ENCODE data around the gene ENAH. TPM values are rescaled to one million over a fixed set of nuclear protein-coding genes. Genes with fewer than 3 reads are reported as not detected.
A peak's percentile ranks its signal among the peaks of the same experiment; 100 is the strongest.
"Not testable (repeated sequence)": the region's sequence is repeated elsewhere in the genome, so short reads cannot be mapped to it uniquely, and the experiment has no call there.

Gene ENAH
- polyA plus RNA-seq, 3 donors, result 13.9 to 36.8 (median 18.8) TPM

GRCh38 chr1:225474439-225474985 lies 178.4 kb downstream of the ENAH start:
- WGBS, 3 donors, result 39 to 47% (median 41%) methylated on average over 13 of the region's 13 CpGs
- H3K27ac ChIP-seq (ENCODE audit: low read depth, low read length), result no peak overlapping the region

- H3K27ac ChIP-seq (ENCODE audit: low read depth, low read length), result not testable (repeated sequence)
- 86 to 90% (median 89%) methylated on average over 26 of the region's 26 CpGs for WGBS, 3 donors
These were observed 179.1 kb downstream of the ENAH start for GRCh38 chr1:225473676-225474438.

- WGBS, 3 donors, result 52 to 70% (median 61%) methylated on average over 8 of the region's 8 CpGs
These were observed 179.7 kb downstream of the ENAH start for GRCh38 chr1:225473266-225473665.

GRCh38 chr1:225471453-225472301 lies 181.2 kb downstream of the ENAH start:
- WGBS, 3 donors, result 72 to 82% (median 82%) methylated on average over 29 of the region's 29 CpGs

More at GRCh38 chr1:225473266-225473665, 179.7 kb downstream of the ENAH start:
- H3K27ac ChIP-seq (ENCODE audit: low read depth, low read length), result not testable (repeated sequence)

GRCh38 chr1:225471109-225471452 lies 181.8 kb downstream of the ENAH start:
- WGBS, 3 donors, result 69 to 77% (median 72%) methylated on average over 8 of the region's 8 CpGs
- no peak overlapping the region for H3K27ac ChIP-seq (ENCODE audit: low read depth, low read length)

More at GRCh38 chr1:225471453-225472301, 181.2 kb downstream of the ENAH start:
- H3K27ac ChIP-seq (ENCODE audit: low read depth, low read length), result no peak overlapping the region

GRCh38 chr1:225470211-225471108 lies 182.5 kb downstream of the ENAH start:
- WGBS, 3 donors, result 78 to 85% (median 85%) methylated on average over 24 to 25 of the region's 25 CpGs

GRCh38 chr1:225469051-225469450 lies 183.9 kb downstream of the ENAH start:
- no peak overlapping the region for H3K27ac ChIP-seq (ENCODE audit: low read depth, low read length)
- 90 to 97% (median 96%) methylated on average over 5 of the region's 5 CpGs for WGBS, 3 donors

More at GRCh38 chr1:225470211-225471108, 182.5 kb downstream of the ENAH start:
- H3K27ac ChIP-seq (ENCODE audit: low read depth, low read length), result no peak overlapping the region

- H3K27ac ChIP-seq (ENCODE audit: low read depth, low read length), result no peak overlapping the region
- 74 to 85% (median 82%) methylated on average over 10 of the region's 10 CpGs for WGBS, 3 donors
These were observed 184.5 kb downstream of the ENAH start for GRCh38 chr1:225468270-225469020.

GRCh38 chr1:225467193-225468020 lies 185.5 kb downstream of the ENAH start:
- 29 to 67% (median 34%) methylated on average over 26 of the region's 26 CpGs for WGBS, 3 donors
- peak overlapping the region; percentile 73 for H3K27ac ChIP-seq (ENCODE audit: low read depth, low read length)

- no peak overlapping the region for H3K27ac ChIP-seq (ENCODE audit: low read depth, low read length)
- WGBS, 3 donors, result 86 to 92% (median 88%) methylated on average over 4 of the region's 4 CpGs
These were observed 186.1 kb downstream of the ENAH start for GRCh38 chr1:225466848-225467192.

GRCh38 chr1:225465793-225466517 lies 187.0 kb downstream of the ENAH start:
- 88 to 90% (median 89%) methylated on average over 25 to 26 of the region's 26 CpGs for WGBS, 3 donors
- H3K27ac ChIP-seq (ENCODE audit: low read depth, low read length), result no peak overlapping the region

GRCh38 chr1:225464851-225465792 lies 187.8 kb downstream of the ENAH start:
- H3K27ac ChIP-seq (ENCODE audit: low read depth, low read length), result no peak overlapping the region
- 65 to 73% (median 70%) methylated on average over 15 of the region's 15 CpGs for WGBS, 3 donors

- 44 to 55% (median 50%) methylated on average over 15 of the region's 15 CpGs for WGBS, 3 donors
These were observed 190.0 kb downstream of the ENAH start for GRCh38 chr1:225462714-225463574.

GRCh38 chr1:225462429-225462713 lies 190.6 kb downstream of the ENAH start:
- WGBS, 3 donors, result 38 to 57% (median 42%) methylated on average over 5 of the region's 5 CpGs
- no peak overlapping the region for H3K27ac ChIP-seq (ENCODE audit: low read depth, low read length)

More at GRCh38 chr1:225462714-225463574, 190.0 kb downstream of the ENAH start:
- no peak overlapping the region for H3K27ac ChIP-seq (ENCODE audit: low read depth, low read length)

All from adipose tissue (tissue), 3 donors.